HEK293 (cell line): ENCODE measurements around the gene C11orf71.

Source experiments
- CTCF ChIA-PET: fragments of 350-600 bp; formaldehyde crosslinking; extraction: SDS; loops from one replicate; lab custom pipeline; 2021; ENCODE audit warnings: antibody characterized with exemption; lab: Yijun Ruan, JAX
- POLR2A ChIA-PET: fragments of 300-600 bp; formaldehyde crosslinking; extraction: SDS; loops from one replicate; lab custom pipeline; 2020; ENCODE audit warnings: antibody characterized with exemption, inconsistent platforms; lab: Yijun Ruan, JAX
- H3K27ac ChIP-seq: fragments of 200-500 bp; sonication (Bioruptor generic); 2 replicates; pipeline ENCODE4 v1.5.1; 2014; ENCODE audit warnings: low read depth, low read length, control low read depth, inconsistent platforms; ENCODE audit errors: extremely low read depth
- H3K36me3 ChIP-seq, 2 experiments: fragments of 200-500 bp in 1 of 2; sonication (Bioruptor generic) in 1 of 2; 1 replicate in 1 of 2; 2 replicates in 1 of 2; pipeline ENCODE4 v1.5.1; 2014 to 2017; ENCODE audit warnings: inconsistent platforms in 2 of 2, low read length in 2 of 2; ENCODE audit not compliant: control insufficient read depth in 2 of 2, insufficient read depth in 1 of 2
- H3K4me1 ChIP-seq: fragments of 200-500 bp; sonication (Bioruptor generic); 2 replicates; pipeline ENCODE4 v1.5.1; 2014; ENCODE audit warnings: mild to moderate bottlenecking, low read length, inconsistent platforms; ENCODE audit not compliant: control insufficient read depth, insufficient read depth
- H3K4me3 ChIP-seq: 2 replicates; pipeline ENCODE4 v1.5.1; 2011; ENCODE audit warnings: low read depth, mild to moderate bottlenecking, control low read depth, low read length, moderate library complexity
- H3K9me3 ChIP-seq: fragments of 200-500 bp; sonication (Bioruptor generic); 2 replicates; pipeline ENCODE4 v1.5.1; 2014; ENCODE audit warnings: low read depth, low read length, inconsistent platforms; ENCODE audit not compliant: control insufficient read depth, insufficient read depth
- GLI2 ChIP-seq: fragments of 450-650 bp; formaldehyde crosslinking; IDR thresholded peaks from 2 replicates; pipeline ENCODE4; 2017; ENCODE audit warnings: missing biosample characterization, missing genetic modification characterization, low read depth, borderline replicate concordance
- GLI4 ChIP-seq: fragments of 450-650 bp; formaldehyde crosslinking; IDR thresholded peaks from 2 replicates; pipeline ENCODE4 v1.5.1; 2016; ENCODE audit warnings: missing biosample characterization, missing genetic modification characterization
- GLIS2 ChIP-seq: fragments of 450-650 bp; formaldehyde crosslinking; IDR thresholded peaks from 2 replicates; pipeline ENCODE4 v1.5.1; 2016; ENCODE audit warnings: missing biosample characterization, missing genetic modification characterization
- KLF1 ChIP-seq: fragments of 450-650 bp; formaldehyde crosslinking; IDR thresholded peaks from 2 replicates; pipeline ENCODE4 v1.5.1; 2016; ENCODE audit warnings: missing biosample characterization, missing genetic modification characterization
- KLF16 ChIP-seq: fragments of 450-650 bp; formaldehyde crosslinking; IDR thresholded peaks from 2 replicates; pipeline ENCODE4 v1.5.1; 2017; ENCODE audit warnings: missing biosample characterization, missing genetic modification characterization
- KLF8 ChIP-seq: fragments of 450-650 bp; formaldehyde crosslinking; IDR thresholded peaks from 2 replicates; pipeline ENCODE4 v1.5.1; 2016; ENCODE audit warnings: missing biosample characterization, missing genetic modification characterization
- SCRT1 ChIP-seq: fragments of 450-650 bp; formaldehyde crosslinking; IDR thresholded peaks from 2 replicates; pipeline ENCODE4 v1.5.1; 2016; ENCODE audit warnings: missing biosample characterization, missing genetic modification characterization, borderline replicate concordance
- SP3 ChIP-seq: fragments of 450-650 bp; formaldehyde crosslinking; IDR thresholded peaks from 2 replicates; pipeline ENCODE4 v1.5.1; 2016; ENCODE audit warnings: missing biosample characterization, missing genetic modification characterization
- TCF7L2 ChIP-seq: IDR thresholded peaks from 2 replicates; pipeline ENCODE4 v1.6.1; 2011; ENCODE audit warnings: low read depth, mild to moderate bottlenecking, inconsistent platforms, low read length, moderate library complexity, borderline replicate concordance
- WT1 ChIP-seq: fragments of 450-650 bp; formaldehyde crosslinking; IDR thresholded peaks from 2 replicates; pipeline ENCODE4 v1.5.1; 2016; ENCODE audit warnings: missing biosample characterization, missing genetic modification characterization
- YY1 ChIP-seq: fragments of 450-650 bp; formaldehyde crosslinking; IDR thresholded peaks from 2 replicates; pipeline ENCODE4 v1.5.1; 2018; ENCODE audit warnings: missing biosample characterization, missing genetic modification characterization
- YY2 ChIP-seq: fragments of 450-650 bp; formaldehyde crosslinking; IDR thresholded peaks from 2 replicates; pipeline ENCODE4 v1.5.1; 2016; ENCODE audit warnings: missing biosample characterization, missing genetic modification characterization
- ZBTB17 ChIP-seq: fragments of 450-650 bp; formaldehyde crosslinking; IDR thresholded peaks from 2 replicates; pipeline ENCODE4 v1.5.1; 2016; ENCODE audit warnings: missing biosample characterization, missing genetic modification characterization
- ZFP41 ChIP-seq: fragments of 450-650 bp; formaldehyde crosslinking; IDR thresholded peaks from 2 replicates; pipeline ENCODE4 v1.5.1; 2016; ENCODE audit warnings: missing biosample characterization, missing genetic modification characterization, borderline replicate concordance
- ZNF324 ChIP-seq: fragments of 450-650 bp; formaldehyde crosslinking; IDR thresholded peaks from 2 replicates; pipeline ENCODE4 v1.5.1; 2016; ENCODE audit warnings: missing biosample characterization, missing genetic modification characterization
- ZNF350 ChIP-seq: fragments of 450-650 bp; formaldehyde crosslinking; IDR thresholded peaks from 2 replicates; pipeline ENCODE4 v1.5.0; 2017; ENCODE audit warnings: missing biosample characterization, mild to moderate bottlenecking, missing genetic modification characterization
- ZNF394 ChIP-seq: fragments of 450-650 bp; formaldehyde crosslinking; IDR thresholded peaks from 2 replicates; pipeline ENCODE4 v1.5.1; 2016; ENCODE audit warnings: missing biosample characterization, missing genetic modification characterization, mild to moderate bottlenecking, moderate library complexity, borderline replicate concordance
- ZNF423 ChIP-seq: fragments of 450-650 bp; formaldehyde crosslinking; IDR thresholded peaks from 2 replicates; pipeline ENCODE4 v1.5.1; 2016; ENCODE audit warnings: missing biosample characterization, missing genetic modification characterization
- ZNF433 ChIP-seq: fragments of 450-650 bp; formaldehyde crosslinking; IDR thresholded peaks from 2 replicates; pipeline ENCODE4 v1.5.1; 2016; ENCODE audit warnings: missing biosample characterization, missing genetic modification characterization, low read depth
- ZNF48 ChIP-seq: fragments of 450-650 bp; formaldehyde crosslinking; IDR thresholded peaks from 2 replicates; pipeline ENCODE4 v1.5.1; 2016; ENCODE audit warnings: missing biosample characterization, missing genetic modification characterization
- ZNF529 ChIP-seq: fragments of 450-650 bp; formaldehyde crosslinking; IDR thresholded peaks from 2 replicates; pipeline ENCODE4 v1.5.1; 2017; ENCODE audit warnings: missing genetic modification characterization, missing biosample characterization; ENCODE audit not compliant: insufficient replicate concordance
- ZNF580 ChIP-seq: fragments of 450-650 bp; formaldehyde crosslinking; IDR thresholded peaks from 2 replicates; pipeline ENCODE4 v1.5.1; 2016; ENCODE audit warnings: missing biosample characterization, missing genetic modification characterization
- ZNF624 ChIP-seq: fragments of 450-650 bp; formaldehyde crosslinking; IDR thresholded peaks from 2 replicates; pipeline ENCODE4 v1.5.1; 2017; ENCODE audit warnings: missing biosample characterization, missing genetic modification characterization
- ZNF785 ChIP-seq: fragments of 450-650 bp; formaldehyde crosslinking; IDR thresholded peaks from 2 replicates; pipeline ENCODE4 v1.5.1; 2016; ENCODE audit warnings: missing biosample characterization, missing genetic modification characterization
- ZNF792 ChIP-seq: fragments of 450-650 bp; formaldehyde crosslinking; IDR thresholded peaks from 2 replicates; pipeline ENCODE4 v1.5.1; 2016; ENCODE audit warnings: missing biosample characterization, missing genetic modification characterization
- ZNF843 ChIP-seq: fragments of 450-650 bp; formaldehyde crosslinking; IDR thresholded peaks from 2 replicates; pipeline ENCODE4 v1.5.1; 2016; ENCODE audit warnings: missing biosample characterization, missing genetic modification characterization
- TF ChIP-seq, protein P1 (sequence below): fragments of 450-650 bp; formaldehyde crosslinking; IDR thresholded peaks from 2 replicates; pipeline ENCODE4 v1.5.1; 2016; ENCODE audit warnings: missing biosample characterization, missing genetic modification characterization, borderline replicate concordance
- TF ChIP-seq, protein P2 (sequence below): fragments of 450-650 bp; formaldehyde crosslinking; IDR thresholded peaks from 2 replicates; pipeline ENCODE4 v1.5.1; 2016; ENCODE audit warnings: missing biosample characterization, missing genetic modification characterization
- TF ChIP-seq, protein P3 (sequence below): fragments of 450-650 bp; formaldehyde crosslinking; conservative IDR thresholded peaks from 2 replicates; pipeline ENCODE4 v1.5.1; 2016; ENCODE audit warnings: low read depth, missing biosample characterization, missing genetic modification characterization

C11orf71 gene

GRCh38 chr11:114426280-114426679 lies 26.0 kb upstream of the C11orf71 start:
- TF ChIP-seq ZNF580 (tag by site-specific recombination) (no peak), ZNF529 (no peak), ZNF48 (tag by site-specific recombination) (no peak), TCF7L2 (no peak), ZNF433 (tag by site-specific recombination) (no peak), KLF16 (tag by site-specific recombination) (no peak), GLIS2 (tag by site-specific recombination) (no peak), ZNF394 (tag by site-specific recombination) (no peak), KLF8 (tag by site-specific recombination) (no peak)
- TF ChIP-seq, protein P1, sequence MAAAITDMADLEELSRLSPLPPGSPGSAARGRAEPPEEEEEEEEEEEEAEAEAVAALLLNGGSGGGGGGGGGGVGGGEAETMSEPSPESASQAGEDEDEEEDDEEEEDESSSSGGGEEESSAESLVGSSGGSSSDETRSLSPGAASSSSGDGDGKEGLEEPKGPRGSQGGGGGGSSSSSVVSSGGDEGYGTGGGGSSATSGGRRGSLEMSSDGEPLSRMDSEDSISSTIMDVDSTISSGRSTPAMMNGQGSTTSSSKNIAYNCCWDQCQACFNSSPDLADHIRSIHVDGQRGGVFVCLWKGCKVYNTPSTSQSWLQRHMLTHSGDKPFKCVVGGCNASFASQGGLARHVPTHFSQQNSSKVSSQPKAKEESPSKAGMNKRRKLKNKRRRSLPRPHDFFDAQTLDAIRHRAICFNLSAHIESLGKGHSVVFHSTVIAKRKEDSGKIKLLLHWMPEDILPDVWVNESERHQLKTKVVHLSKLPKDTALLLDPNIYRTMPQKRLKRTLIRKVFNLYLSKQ (tag by site-specific recombination): no peak
- POLR2A ChIA-PET: no interaction called here
- Histone ChIP-seq H3K36me3 (peaks cover 0 to 6% of the 10 kb centered on the region in 2 experiments; a peak in 1 of 3 replicates), H3K4me1 (no peaks in the 10 kb centered on the region), H3K27ac (no peak overlapping the region), H3K4me3 (no peak overlapping the region), H3K9me3 (no peaks in the 10 kb centered on the region)
- CTCF ChIA-PET: interaction anchor here (0.6 kb wide), 1 partner anchor 39 kb away, joined by 3 read pairs; no protein-coding TSS in a partner anchor

- ChIA-PET POLR2A (no interaction called here), CTCF (no interaction called here)
- H3K36me3 ChIP-seq: peaks cover 0 to 33% of the 10 kb centered on the region in 2 experiments; a peak in 1 of 3 replicates
- H3K27ac ChIP-seq: no peak overlapping the region
- H3K4me3 ChIP-seq: no peak overlapping the region
- no peak for TF ChIP-seq ZNF792 (tag by site-specific recombination)
- no peak for TF ChIP-seq ZNF350 (tag by site-specific recombination)
- no peak for TF ChIP-seq WT1
- TF ChIP-seq ZNF324 (tag by site-specific recombination): no peak
- TF ChIP-seq, protein P2, sequence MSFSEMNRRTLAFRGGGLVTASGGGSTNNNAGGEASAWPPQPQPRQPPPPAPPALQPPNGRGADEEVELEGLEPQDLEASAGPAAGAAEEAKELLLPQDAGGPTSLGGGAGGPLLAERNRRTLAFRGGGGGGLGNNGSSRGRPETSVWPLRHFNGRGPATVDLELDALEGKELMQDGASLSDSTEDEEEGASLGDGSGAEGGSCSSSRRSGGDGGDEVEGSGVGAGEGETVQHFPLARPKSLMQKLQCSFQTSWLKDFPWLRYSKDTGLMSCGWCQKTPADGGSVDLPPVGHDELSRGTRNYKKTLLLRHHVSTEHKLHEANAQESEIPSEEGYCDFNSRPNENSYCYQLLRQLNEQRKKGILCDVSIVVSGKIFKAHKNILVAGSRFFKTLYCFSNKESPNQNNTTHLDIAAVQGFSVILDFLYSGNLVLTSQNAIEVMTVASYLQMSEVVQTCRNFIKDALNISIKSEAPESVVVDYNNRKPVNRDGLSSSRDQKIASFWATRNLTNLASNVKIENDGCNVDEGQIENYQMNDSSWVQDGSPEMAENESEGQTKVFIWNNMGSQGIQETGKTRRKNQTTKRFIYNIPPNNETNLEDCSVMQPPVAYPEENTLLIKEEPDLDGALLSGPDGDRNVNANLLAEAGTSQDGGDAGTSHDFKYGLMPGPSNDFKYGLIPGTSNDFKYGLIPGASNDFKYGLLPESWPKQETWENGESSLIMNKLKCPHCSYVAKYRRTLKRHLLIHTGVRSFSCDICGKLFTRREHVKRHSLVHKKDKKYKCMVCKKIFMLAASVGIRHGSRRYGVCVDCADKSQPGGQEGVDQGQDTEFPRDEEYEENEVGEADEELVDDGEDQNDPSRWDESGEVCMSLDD: no peak
- TF ChIP-seq ZNF423 (tag by site-specific recombination): no peak
- TF ChIP-seq, protein P3, sequence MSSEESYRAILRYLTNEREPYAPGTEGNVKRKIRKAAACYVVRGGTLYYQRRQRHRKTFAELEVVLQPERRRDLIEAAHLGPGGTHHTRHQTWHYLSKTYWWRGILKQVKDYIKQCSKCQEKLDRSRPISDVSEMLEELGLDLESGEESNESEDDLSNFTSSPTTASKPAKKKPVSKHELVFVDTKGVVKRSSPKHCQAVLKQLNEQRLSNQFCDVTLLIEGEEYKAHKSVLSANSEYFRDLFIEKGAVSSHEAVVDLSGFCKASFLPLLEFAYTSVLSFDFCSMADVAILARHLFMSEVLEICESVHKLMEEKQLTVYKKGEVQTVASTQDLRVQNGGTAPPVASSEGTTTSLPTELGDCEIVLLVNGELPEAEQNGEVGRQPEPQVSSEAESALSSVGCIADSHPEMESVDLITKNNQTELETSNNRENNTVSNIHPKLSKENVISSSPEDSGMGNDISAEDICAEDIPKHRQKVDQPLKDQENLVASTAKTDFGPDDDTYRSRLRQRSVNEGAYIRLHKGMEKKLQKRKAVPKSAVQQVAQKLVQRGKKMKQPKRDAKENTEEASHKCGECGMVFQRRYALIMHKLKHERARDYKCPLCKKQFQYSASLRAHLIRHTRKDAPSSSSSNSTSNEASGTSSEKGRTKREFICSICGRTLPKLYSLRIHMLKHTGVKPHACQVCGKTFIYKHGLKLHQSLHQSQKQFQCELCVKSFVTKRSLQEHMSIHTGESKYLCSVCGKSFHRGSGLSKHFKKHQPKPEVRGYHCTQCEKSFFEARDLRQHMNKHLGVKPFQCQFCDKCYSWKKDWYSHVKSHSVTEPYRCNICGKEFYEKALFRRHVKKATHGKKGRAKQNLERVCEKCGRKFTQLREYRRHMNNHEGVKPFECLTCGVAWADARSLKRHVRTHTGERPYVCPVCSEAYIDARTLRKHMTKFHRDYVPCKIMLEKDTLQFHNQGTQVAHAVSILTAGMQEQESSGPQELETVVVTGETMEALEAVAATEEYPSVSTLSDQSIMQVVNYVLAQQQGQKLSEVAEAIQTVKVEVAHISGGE: no peak
- TF ChIP-seq ZNF843 (tag by site-specific recombination): no peak
- no peak for TF ChIP-seq SCRT1 (tag by site-specific recombination)
- no peak for TF ChIP-seq ZFP41 (tag by site-specific recombination)
- no peak for TF ChIP-seq KLF1 (tag by site-specific recombination)
- TF ChIP-seq YY1 (tag by site-specific recombination): no peak
- no peak for TF ChIP-seq ZNF785 (tag by site-specific recombination)
- TF ChIP-seq GLI2 (tag by site-specific recombination): no peak
- no peak for TF ChIP-seq GLI4 (tag by site-specific recombination)
- TF ChIP-seq ZBTB17: no peak
- no peak for TF ChIP-seq ZNF624 (tag by site-specific recombination)
- TF ChIP-seq YY2 (tag by site-specific recombination): no peak
- TF ChIP-seq SP3: no peak
- H3K4me1 ChIP-seq: no peaks in the 10 kb centered on the region
- H3K9me3 ChIP-seq: no peaks in the 10 kb centered on the region
These were observed 16.2 kb upstream of the C11orf71 start for GRCh38 chr11:114416441-114416961.
